Measurements from ENCODE around the gene CACNB2.

The CACNB2 gene

DNA sequence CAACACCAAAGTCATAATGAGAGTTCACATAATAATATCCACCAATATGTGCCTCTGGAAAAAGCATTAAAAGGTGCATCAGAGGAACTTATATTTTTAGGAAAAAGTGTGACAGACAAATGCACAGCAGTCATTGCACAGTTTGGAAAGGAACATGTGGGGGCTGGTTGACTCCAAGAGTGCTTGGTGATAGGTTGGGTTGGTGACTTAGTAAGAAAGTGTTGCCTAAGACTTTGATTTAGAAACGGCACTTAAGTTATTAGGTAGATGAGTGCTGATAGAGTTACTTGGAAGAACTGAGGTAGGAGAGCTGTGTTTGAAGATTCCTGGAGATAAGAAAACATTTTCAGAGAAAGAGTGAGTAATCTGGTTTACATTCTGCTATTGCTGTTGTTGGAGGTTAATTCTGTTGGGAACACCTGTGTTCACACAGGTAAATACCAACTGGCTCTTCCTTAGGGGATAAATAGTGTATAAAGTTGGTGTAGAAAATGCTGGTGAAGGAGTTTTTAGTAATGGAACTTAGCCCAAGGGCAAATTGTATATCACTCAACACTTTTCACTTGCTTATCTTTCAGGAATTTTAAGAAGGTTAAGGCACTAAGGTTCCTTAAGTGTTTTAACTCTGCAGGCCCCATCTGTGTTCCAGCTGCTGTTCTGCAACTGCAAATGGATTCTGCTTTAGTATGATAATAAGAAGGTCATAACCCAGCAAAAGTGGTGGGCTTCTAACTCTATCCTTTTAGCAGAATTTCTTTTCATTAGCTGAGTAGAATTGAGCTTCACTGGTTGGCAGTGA lies 315.1 kb downstream of the CACNB2 start:
- DNase-seq (ENCODE audit: low spot score), result no peak

- DNase-seq (ENCODE audit: low spot score), result no peak
Measured at GRCh38 chr10:18456984-18457383, 316.8 kb downstream of the CACNB2 start.

DNA sequence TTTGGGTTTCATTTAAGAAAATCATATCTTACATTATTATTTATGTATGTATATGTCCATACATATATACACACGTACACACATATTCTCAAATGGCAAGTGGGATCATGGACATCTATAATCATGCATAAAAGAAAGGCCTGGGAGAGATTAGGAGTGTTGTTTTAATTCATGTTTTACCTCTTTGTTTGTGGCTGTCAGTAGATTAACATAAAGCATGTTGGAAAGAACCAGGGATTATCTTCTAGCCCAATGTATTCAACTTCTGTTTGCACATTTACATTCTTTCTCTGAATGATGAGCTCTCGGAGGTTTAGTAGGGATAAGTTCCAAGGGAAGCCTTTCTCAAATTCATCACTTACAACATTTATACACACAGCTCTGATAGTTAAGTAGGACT lies 319.8 kb downstream of the CACNB2 start:
- DNase-seq (ENCODE audit: low spot score), result no peak

- no peak for DNase-seq (ENCODE audit: low spot score)
Measured at GRCh38 chr10:18463673-18464211, 323.5 kb downstream of the CACNB2 start.

GRCh38 chr10:18469125-18469524 lies 328.9 kb downstream of the CACNB2 start:
- DNase-seq (ENCODE audit: low spot score), result no peak

- peak; percentile 13 for DNase-seq (ENCODE audit: low spot score)
Measured at GRCh38 chr10:18472977-18473376, 332.8 kb downstream of the CACNB2 start.

- no peak for DNase-seq (ENCODE audit: low spot score)
Measured at GRCh38 chr10:18473424-18474117, 333.3 kb downstream of the CACNB2 start.

- DNase-seq (ENCODE audit: low spot score), result no peak
Measured at GRCh38 chr10:18474118-18474455, 333.9 kb downstream of the CACNB2 start.

- no peak for DNase-seq (ENCODE audit: low spot score)
Measured at GRCh38 chr10:18476076-18476647, 335.9 kb downstream of the CACNB2 start.

- no peak for DNase-seq (ENCODE audit: low spot score)
Measured at GRCh38 chr10:18478354-18478753, 338.1 kb downstream of the CACNB2 start.

DNA sequence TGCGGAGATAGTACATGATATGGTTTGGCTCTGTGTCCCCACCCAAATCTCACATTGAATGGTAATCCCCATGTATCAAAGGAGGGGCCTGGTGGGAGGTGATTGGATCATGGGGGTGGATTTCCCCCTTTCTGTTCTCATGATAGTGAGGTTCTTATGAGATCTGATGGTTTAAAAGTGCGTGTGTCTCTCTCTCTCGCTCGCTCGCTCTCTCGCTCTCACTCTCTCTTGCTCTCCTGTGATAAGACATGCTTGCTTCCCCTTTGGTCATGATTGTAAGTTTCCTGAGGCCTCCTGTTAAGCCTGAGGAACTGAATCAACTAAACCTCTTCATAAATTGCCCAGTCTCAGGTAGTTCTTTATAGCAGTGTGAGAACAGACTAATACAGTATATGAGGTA lies 339.3 kb downstream of the CACNB2 start:
- no peak for DNase-seq (ENCODE audit: low spot score)

DNA sequence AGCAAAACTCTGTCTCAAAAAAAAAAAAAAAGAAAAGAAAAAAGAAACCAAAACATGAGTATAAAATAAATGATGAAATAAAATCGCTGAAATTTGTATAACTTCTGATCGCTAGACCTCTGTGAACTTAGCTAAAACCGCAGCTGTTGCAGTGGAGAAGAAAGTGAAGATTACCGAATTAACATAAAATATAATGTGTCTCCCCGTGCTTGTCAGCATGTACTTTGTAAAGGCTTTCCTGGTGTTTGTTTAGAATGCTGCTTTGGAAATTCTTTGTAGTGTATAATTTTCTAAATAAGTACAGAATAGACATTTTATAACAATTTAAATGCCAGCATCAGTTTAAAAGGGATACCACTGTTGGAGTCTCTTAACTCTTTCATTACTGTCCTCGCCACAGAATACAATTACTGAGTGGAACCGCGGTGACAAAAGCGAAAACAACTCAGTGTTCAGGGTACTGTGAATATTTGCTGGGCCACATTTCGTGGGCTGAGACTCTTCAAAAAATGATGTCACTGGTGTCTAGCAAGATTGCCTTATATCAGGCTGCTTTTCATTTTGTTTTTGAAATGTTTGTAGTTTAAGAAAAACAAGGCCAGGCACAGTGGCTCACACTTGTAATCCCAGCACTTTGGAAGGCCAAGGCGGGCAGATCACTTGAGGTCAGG lies 343.4 kb downstream of the CACNB2 start:
- DNase-seq (ENCODE audit: low spot score), result no peak

DNA sequence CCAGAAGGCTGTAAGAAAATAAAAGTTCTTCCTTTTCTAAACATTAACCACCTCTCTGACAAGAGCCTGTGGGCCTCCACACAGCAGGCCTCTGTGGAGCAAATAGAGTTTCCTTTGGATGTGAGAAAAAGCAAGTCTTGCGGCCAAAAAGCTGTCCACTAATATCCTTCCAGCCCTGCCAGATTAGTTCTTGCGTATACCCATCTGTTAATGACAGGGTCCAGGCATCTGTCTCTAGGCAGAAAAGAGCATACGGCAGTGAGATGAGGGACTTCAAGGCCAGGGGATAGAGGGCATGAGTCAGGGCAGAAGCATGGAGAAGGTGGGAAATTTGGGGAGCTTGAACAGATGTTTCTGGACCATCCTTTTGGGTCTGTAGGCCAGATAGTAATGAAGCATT lies 346.2 kb downstream of the CACNB2 start:
- no peak for DNase-seq (ENCODE audit: low spot score)

GRCh38 chr10:18490755-18491154 lies 350.5 kb downstream of the CACNB2 start:
- no peak for DNase-seq (ENCODE audit: low spot score)

- DNase-seq (ENCODE audit: low spot score), result no peak
Measured at GRCh38 chr10:18497806-18498369, 357.7 kb downstream of the CACNB2 start.

- DNase-seq (ENCODE audit: low spot score), result no peak
Measured at GRCh38 chr10:18498998-18499397, 358.8 kb downstream of the CACNB2 start.

GRCh38 chr10:18500576-18500975 lies 360.4 kb downstream of the CACNB2 start:
- no peak for DNase-seq (ENCODE audit: low spot score)

DNA sequence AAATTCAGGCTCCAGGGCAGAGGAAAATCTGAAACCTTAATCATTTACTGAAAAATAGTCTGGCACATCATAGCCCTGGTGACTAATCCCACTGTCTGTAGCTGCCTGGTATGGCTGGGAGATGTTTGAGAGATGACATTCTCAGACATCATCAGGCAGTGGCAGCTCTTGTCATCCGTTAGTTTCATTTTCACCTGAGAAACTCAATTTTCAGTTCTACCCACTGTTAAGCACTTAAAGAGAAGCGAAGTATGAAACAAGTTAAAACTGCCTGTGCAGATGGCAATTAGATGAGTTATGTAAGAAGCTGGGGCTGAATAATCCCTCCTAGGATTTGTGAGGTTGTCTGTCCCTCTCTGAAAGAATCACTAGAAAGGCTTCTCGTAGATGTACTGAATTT lies 361.0 kb downstream of the CACNB2 start:
- no peak for DNase-seq (ENCODE audit: low spot score)

DNA sequence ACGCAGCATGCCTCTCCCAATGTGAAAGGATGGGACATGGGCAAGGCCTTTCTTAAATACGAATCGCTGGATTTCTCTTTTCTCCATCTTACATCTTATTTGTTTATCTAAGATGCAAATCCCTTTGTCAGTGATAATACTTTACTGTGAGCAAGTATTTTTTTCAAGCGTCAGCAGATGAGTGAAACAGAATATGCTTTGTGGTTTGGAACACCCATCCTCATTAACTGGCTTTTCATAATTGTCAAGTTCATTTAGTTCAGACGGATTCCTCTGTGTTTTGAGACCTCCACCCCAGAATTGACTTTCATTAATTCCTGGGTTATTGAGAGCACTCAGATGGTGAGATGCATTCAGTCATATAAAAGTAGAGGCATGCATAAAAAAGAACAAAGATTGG lies 361.4 kb downstream of the CACNB2 start:
- DNase-seq (ENCODE audit: low spot score), result no peak

DNA sequence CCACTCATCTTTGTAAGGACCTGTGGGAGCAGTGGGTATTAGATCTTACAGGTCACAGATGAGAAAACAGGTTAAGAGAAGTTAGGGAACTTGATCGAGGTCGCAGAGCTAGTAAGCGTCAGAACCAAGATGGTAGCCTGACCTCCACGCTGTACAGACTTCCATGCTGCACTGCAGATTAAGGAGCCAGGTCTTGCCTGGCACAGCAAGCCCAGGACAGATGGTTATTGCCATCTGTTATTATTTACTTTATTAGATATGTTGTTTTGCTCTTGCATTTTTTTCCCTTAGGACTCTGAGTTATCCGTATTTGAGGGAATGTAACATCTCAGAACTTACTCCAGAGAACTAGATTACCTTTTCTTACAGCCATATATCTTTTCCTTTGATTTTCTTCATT lies 363.9 kb downstream of the CACNB2 start:
- no peak for DNase-seq (ENCODE audit: low spot score)

- no peak for DNase-seq (ENCODE audit: low spot score)
Measured at GRCh38 chr10:18505456-18506118, 365.4 kb downstream of the CACNB2 start.

- DNase-seq (ENCODE audit: low spot score), result no peak
Measured at GRCh38 chr10:18508587-18508986, 368.4 kb downstream of the CACNB2 start.

Data from SW480 (cell line).